ENCODE data around the gene TSPAN9.

The TSPAN9 gene

DNA sequence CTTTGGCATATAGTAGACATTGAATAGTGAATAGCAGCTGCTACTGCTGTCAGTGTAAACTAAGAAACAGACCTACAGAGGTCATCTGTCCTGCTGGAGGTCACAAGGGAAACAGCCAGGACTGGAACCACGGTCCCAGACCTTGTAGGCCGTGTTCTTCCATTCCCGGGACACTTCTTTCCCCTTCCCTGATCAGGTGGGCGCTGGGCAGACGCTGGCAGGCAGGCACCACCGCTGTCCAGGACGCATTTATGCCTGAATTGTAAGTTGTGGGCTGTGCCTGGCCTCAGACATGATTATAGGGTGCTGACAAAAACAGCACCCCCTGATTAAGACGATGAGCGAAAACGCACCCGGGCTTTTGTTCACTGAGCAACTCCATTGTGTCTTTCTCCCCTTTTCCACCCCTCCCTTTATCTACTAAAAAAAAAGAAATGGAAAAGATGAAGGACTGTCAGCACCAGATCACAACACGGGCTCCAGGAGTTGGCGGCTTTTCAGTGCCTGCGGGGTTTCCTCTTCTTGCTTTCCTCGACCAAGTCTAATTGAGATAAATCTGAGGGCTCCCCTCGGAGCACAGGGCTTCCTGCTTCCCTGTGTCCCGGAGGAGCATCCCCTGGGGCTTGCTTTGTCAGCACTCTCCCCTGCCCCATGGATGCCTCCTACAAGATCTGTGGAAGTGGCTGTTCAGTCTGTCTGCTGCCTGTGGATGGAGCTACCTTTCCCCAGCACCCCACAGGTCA is 80.6 kb downstream of the TSPAN9 start:
- Histone ChIP-seq H3K27me3 (ENCODE audit: control insufficient read depth, insufficient read depth, low read length) (no peaks in the 10 kb centered on the region), H3K9me3 (ENCODE audit: control insufficient read depth, low read length) (no peaks in the 10 kb centered on the region)

DNA sequence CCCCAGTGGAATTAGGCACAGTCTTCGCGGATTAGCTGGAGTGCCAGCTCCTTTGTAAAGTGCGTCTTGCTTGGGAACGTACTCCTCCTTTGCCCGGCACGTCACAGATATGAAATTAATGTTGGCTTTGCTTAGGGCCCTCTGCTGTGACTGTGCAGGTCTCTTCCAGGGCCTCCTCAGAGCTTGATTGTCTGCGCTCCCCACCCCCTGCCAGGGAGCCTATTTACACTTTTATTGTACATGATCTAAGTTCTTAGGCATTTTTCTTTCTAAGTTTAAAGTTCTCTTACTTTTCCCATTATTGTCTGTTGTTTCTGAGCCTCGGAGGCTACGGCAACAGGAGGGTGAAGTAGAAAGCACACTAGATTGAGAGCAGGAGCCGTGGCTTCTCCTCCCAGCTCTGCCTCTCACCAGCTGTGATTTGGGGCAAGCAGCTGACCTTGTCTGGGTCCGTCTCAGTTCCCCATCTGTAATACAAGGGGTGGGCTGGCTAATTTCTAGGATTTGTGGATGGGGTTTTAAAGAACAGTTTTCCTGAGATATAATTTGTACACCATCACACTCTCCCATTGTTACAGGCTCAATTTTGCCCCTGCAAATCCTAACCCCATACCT is 81.8 kb downstream of the TSPAN9 start:
- Histone ChIP-seq H3K4me3 (ENCODE audit: low read length) (no peak overlapping the region), H3K4me1 (ENCODE audit: control insufficient read depth, insufficient read depth, low read length) (no peaks in the 10 kb centered on the region), H3K9me3 (ENCODE audit: control insufficient read depth, low read length) (no peaks in the 10 kb centered on the region), H3K9ac (ENCODE audit: low read length) (no peak overlapping the region), H3K36me3 (ENCODE audit: control insufficient read depth, insufficient read depth, low read length) (no peaks in the 10 kb centered on the region), H3K27me3 (ENCODE audit: control insufficient read depth, insufficient read depth, low read length) (no peaks in the 10 kb centered on the region)

More for the DNA sequence above, 80.6 kb downstream of the TSPAN9 start:
- Histone ChIP-seq H3K4me3 (ENCODE audit: low read length) (no peak overlapping the region), H3K9ac (ENCODE audit: low read length) (no peak overlapping the region), H3K36me3 (ENCODE audit: control insufficient read depth, insufficient read depth, low read length) (no peaks in the 10 kb centered on the region), H3K4me1 (ENCODE audit: control insufficient read depth, insufficient read depth, low read length) (no peaks in the 10 kb centered on the region)

- Histone ChIP-seq H3K36me3 (ENCODE audit: control insufficient read depth, insufficient read depth, low read length) (no peaks in the 10 kb centered on the region), H3K27me3 (ENCODE audit: control insufficient read depth, insufficient read depth, low read length) (no peaks in the 10 kb centered on the region), H3K9me3 (ENCODE audit: control insufficient read depth, low read length) (no peaks in the 10 kb centered on the region), H3K4me1 (ENCODE audit: control insufficient read depth, insufficient read depth, low read length) (no peaks in the 10 kb centered on the region), H3K9ac (ENCODE audit: low read length) (no peak overlapping the region), H3K4me3 (ENCODE audit: low read length) (no peak overlapping the region)
Observed at GRCh38 chr12:3160081-3160480, 82.9 kb downstream of the TSPAN9 start.

- no peaks in the 10 kb centered on the region for H3K4me1 ChIP-seq (ENCODE audit: control insufficient read depth, insufficient read depth, low read length)
Observed at GRCh38 chr12:3161861-3162260, 84.7 kb downstream of the TSPAN9 start.

DNA sequence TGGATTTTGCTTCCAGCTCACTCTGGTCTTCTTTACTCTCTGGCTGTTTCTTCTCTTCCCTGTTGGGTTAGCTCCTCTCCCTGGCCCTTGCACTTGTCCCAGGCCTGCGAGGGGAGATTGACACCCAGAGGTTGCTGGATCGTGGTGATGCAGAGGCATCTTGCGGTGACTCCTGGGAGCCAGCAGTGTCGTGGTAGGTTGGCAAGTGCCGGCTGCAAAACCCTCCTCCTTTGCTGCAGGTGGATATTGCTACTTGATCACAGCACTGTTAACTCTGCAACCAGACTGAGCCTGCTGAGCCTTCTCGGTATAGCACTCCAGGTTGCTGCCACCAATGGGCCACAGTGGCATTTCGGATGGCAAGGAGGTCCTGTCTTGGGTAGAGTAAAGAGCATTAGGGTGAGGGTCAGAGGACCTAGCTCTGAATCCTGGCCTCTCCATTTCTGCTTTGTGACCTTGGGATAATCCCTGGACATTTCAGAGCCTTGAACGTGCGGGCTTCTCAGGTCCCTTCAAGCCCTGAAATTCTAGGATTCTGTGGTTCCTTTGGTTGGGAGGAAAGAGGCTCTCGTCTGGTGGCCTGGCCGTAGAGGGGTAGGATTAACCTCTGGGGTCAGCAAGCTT is 87.4 kb downstream of the TSPAN9 start:
- H3K36me3 ChIP-seq (ENCODE audit: control insufficient read depth, insufficient read depth, low read length), result no peaks in the 10 kb centered on the region
- no peaks in the 10 kb centered on the region for H3K4me1 ChIP-seq (ENCODE audit: control insufficient read depth, insufficient read depth, low read length)
- H3K4me3 ChIP-seq (ENCODE audit: low read length), result no peak overlapping the region
- no peaks in the 10 kb centered on the region for H3K9me3 ChIP-seq (ENCODE audit: control insufficient read depth, low read length)
- H3K9ac ChIP-seq (ENCODE audit: low read length), result no peak overlapping the region
- H3K27me3 ChIP-seq (ENCODE audit: control insufficient read depth, insufficient read depth, low read length), result no peaks in the 10 kb centered on the region

More at GRCh38 chr12:3161861-3162260, 84.7 kb downstream of the TSPAN9 start:
- Histone ChIP-seq H3K36me3 (ENCODE audit: control insufficient read depth, insufficient read depth, low read length) (no peaks in the 10 kb centered on the region), H3K27me3 (ENCODE audit: control insufficient read depth, insufficient read depth, low read length) (no peaks in the 10 kb centered on the region), H3K9me3 (ENCODE audit: control insufficient read depth, low read length) (no peaks in the 10 kb centered on the region), H3K9ac (ENCODE audit: low read length) (no peak overlapping the region), H3K4me3 (ENCODE audit: low read length) (no peak overlapping the region)

DNA sequence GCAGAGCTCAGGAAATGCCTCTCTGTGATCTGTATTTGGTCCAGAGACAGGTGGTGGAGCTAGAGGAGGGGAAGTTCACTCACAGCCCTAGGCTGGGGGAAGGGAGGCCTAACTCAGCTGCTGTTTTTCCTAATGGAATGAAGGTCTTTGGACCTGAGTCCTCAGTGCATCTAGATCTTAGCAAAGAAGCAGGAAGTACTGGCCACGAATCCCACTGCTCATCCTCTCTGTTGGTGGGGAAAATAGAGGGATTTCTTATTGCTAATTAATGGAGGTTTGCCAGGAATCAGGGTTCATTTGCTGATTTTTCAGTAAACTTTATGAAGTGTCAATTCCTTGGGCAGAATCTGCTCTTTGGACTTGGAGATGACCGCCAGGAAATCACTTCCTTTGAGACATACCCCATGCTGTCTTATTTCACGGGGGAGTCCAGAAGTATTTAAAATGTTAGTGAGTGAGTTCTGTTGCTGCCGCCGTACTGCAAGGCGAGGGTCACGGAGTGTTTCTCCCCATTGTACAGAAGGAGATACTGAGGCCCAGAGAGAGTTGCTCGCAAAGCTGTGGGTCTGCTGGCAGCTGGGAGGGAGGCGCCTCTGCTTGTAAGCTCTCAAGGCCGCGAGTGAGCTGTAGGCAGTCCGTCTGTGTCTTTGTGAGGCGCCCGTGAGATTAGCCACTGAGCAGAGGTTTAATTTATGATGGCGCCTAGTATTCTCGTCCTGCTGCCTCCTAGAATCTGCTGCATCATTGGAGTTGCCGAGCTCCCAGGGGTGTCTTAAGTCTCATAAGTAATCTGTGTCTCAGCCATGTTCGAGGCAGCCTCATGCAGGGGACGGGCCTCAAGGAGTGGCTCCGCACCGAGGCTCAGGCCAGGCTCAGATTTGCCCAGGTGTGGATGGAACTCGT is 88.2 kb downstream of the TSPAN9 start:
- no peaks in the 10 kb centered on the region for H3K36me3 ChIP-seq (ENCODE audit: control insufficient read depth, insufficient read depth, low read length)
- H3K9ac ChIP-seq (ENCODE audit: low read length), result no peak overlapping the region
- H3K4me1 ChIP-seq (ENCODE audit: control insufficient read depth, insufficient read depth, low read length), result no peaks in the 10 kb centered on the region
- no peaks in the 10 kb centered on the region for H3K27me3 ChIP-seq (ENCODE audit: control insufficient read depth, insufficient read depth, low read length)
- no peaks in the 10 kb centered on the region for H3K9me3 ChIP-seq (ENCODE audit: control insufficient read depth, low read length)
- H3K4me3 ChIP-seq (ENCODE audit: low read length), result no peak overlapping the region

GRCh38 chr12:3167636-3168035 is 90.5 kb downstream of the TSPAN9 start:
- H3K9me3 ChIP-seq (ENCODE audit: control insufficient read depth, low read length), result no peaks in the 10 kb centered on the region

GRCh38 chr12:3168223-3169221 is 91.3 kb downstream of the TSPAN9 start:
- H3K4me1 ChIP-seq (ENCODE audit: control insufficient read depth, insufficient read depth, low read length), result no peaks in the 10 kb centered on the region
- no peak overlapping the region for H3K4me3 ChIP-seq (ENCODE audit: low read length)
- no peaks in the 10 kb centered on the region for H3K27me3 ChIP-seq (ENCODE audit: control insufficient read depth, insufficient read depth, low read length)
- H3K9me3 ChIP-seq (ENCODE audit: control insufficient read depth, low read length), result no peaks in the 10 kb centered on the region
- H3K36me3 ChIP-seq (ENCODE audit: control insufficient read depth, insufficient read depth, low read length), result no peaks in the 10 kb centered on the region
- H3K9ac ChIP-seq (ENCODE audit: low read length), result no peak overlapping the region

More at GRCh38 chr12:3167636-3168035, 90.5 kb downstream of the TSPAN9 start:
- H3K27me3 ChIP-seq (ENCODE audit: control insufficient read depth, insufficient read depth, low read length), result no peaks in the 10 kb centered on the region
- no peaks in the 10 kb centered on the region for H3K4me1 ChIP-seq (ENCODE audit: control insufficient read depth, insufficient read depth, low read length)
- no peaks in the 10 kb centered on the region for H3K36me3 ChIP-seq (ENCODE audit: control insufficient read depth, insufficient read depth, low read length)
- H3K9ac ChIP-seq (ENCODE audit: low read length), result no peak overlapping the region
- no peak overlapping the region for H3K4me3 ChIP-seq (ENCODE audit: low read length)

GRCh38 chr12:3170423-3171194 is 93.4 kb downstream of the TSPAN9 start:
- Histone ChIP-seq H3K36me3 (ENCODE audit: control insufficient read depth, insufficient read depth, low read length) (no peaks in the 10 kb centered on the region), H3K9me3 (ENCODE audit: control insufficient read depth, low read length) (no peaks in the 10 kb centered on the region), H3K27me3 (ENCODE audit: control insufficient read depth, insufficient read depth, low read length) (no peaks in the 10 kb centered on the region), H3K4me1 (ENCODE audit: control insufficient read depth, insufficient read depth, low read length) (no peaks in the 10 kb centered on the region), H3K4me3 (ENCODE audit: low read length) (no peak overlapping the region), H3K9ac (ENCODE audit: low read length) (no peak overlapping the region)

DNA sequence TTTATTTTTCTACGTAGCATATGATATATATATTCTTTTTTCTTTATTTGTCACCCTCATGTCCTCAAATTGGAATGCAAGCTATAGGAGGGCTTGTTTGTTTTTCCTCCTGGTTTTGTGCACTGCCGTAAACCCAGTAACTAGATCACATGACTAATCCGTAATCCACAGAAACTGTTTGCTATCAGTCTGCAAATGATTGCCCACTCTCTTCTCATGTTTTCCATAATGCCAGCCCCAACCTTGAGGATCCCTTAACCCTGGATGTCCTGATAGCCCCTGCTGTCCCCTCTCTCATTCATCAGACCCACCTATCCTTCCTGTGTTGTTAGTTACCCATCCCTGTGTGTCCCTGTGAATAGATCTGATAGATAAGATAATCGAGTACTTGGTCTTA is 94.0 kb downstream of the TSPAN9 start:
- Histone ChIP-seq H3K4me1 (ENCODE audit: control insufficient read depth, insufficient read depth, low read length) (no peaks in the 10 kb centered on the region), H3K9me3 (ENCODE audit: control insufficient read depth, low read length) (no peaks in the 10 kb centered on the region), H3K9ac (ENCODE audit: low read length) (no peak overlapping the region), H3K36me3 (ENCODE audit: control insufficient read depth, insufficient read depth, low read length) (no peaks in the 10 kb centered on the region), H3K27me3 (ENCODE audit: control insufficient read depth, insufficient read depth, low read length) (no peaks in the 10 kb centered on the region), H3K4me3 (ENCODE audit: low read length) (no peak overlapping the region)

All from mucosa of stomach (tissue), 1 donor.